GM21390 (cell line): Measurements from ENCODE around the gene IGSF6.
"Not testable (repeated sequence)": the region's sequence is repeated elsewhere in the genome, so short reads cannot be mapped to it uniquely, and the experiment has no call there.

Source experiments
- ATAC-seq: cut with Tn5 transposase; IDR thresholded peaks from one replicate; pipeline ENCODE4 v1.9.1; 2021; ENCODE audit not compliant: unreplicated experiment

The IGSF6 gene

GRCh38 chr16:21654466-21654865, 2.1 kb upstream of the IGSF6 start:
- no peak for ATAC-seq

GRCh38 chr16:21653571-21653970, 1.2 kb upstream of the IGSF6 start:
- ATAC-seq: no peak

- no peak for ATAC-seq
Measured at GRCh38 chr16:21651515-21651914, 893 bp downstream of the IGSF6 start.

- ATAC-seq: no peak
Measured at GRCh38 chr16:21650521-21650920, 1.9 kb downstream of the IGSF6 start.

- not testable (repeated sequence) for ATAC-seq
Measured at GRCh38 chr16:21649826-21650406, 2.5 kb downstream of the IGSF6 start.

- ATAC-seq: no peak
Measured at GRCh38 chr16:21647562-21648164, 4.7 kb downstream of the IGSF6 start.

- peak; percentile 85 for ATAC-seq
Measured at GRCh38 chr16:21646721-21647561, 5.5 kb downstream of the IGSF6 start.

- no peak for ATAC-seq
Measured at GRCh38 chr16:21646091-21646490, 6.3 kb downstream of the IGSF6 start.

- peak; percentile 42 for ATAC-seq
Measured at GRCh38 chr16:21645261-21645721, 7.1 kb downstream of the IGSF6 start.

- ATAC-seq: no peak
Measured at GRCh38 chr16:21644674-21645073, 7.7 kb downstream of the IGSF6 start.

GRCh38 chr16:21643785-21644184, 8.6 kb downstream of the IGSF6 start:
- no peak for ATAC-seq

GRCh38 chr16:21642861-21643260, 9.5 kb downstream of the IGSF6 start:
- ATAC-seq: no peak

- ATAC-seq: no peak
Measured at GRCh38 chr16:21641916-21642315, 10.5 kb downstream of the IGSF6 start.

GRCh38 chr16:21639493-21639892, 12.9 kb downstream of the IGSF6 start:
- no peak for ATAC-seq

- no peak for ATAC-seq
Measured at GRCh38 chr16:21638573-21638975, 13.8 kb downstream of the IGSF6 start.

- ATAC-seq: no peak
Measured at GRCh38 chr16:21637032-21637968, 15.1 kb downstream of the IGSF6 start.

GRCh38 chr16:21635694-21636093, 16.7 kb downstream of the IGSF6 start:
- ATAC-seq: not testable (repeated sequence)

GRCh38 chr16:21634216-21634615, 18.2 kb downstream of the IGSF6 start:
- no peak for ATAC-seq

GRCh38 chr16:21631951-21632575, 20.3 kb downstream of the IGSF6 start:
- ATAC-seq: not testable (repeated sequence)

- ATAC-seq: not testable (repeated sequence)
Measured at GRCh38 chr16:21631376-21631775, 21.0 kb downstream of the IGSF6 start.
